Testis (tissue), 5 donors: ENCODE measurements around the gene LARP4. TPM values are rescaled to one million over a fixed set of nuclear protein-coding genes. Genes with fewer than 3 reads are reported as not detected.

Experiments used
- DNase-seq: peaks from one replicate; pipeline ENCODE4 v3.0.0-alpha.2; 2019
- H3K27ac ChIP-seq, 2 donors: fragments of 200-600 bp; sonication (generic); one replicate each; pipeline ENCODE4 v1.5.1; 2019
- H3K27me3 ChIP-seq: fragments of 200-600 bp; sonication (generic); one replicate; pipeline ENCODE4 v1.5.1; 2019
- H3K36me3 ChIP-seq: fragments of 200-600 bp; sonication (generic); one replicate; pipeline ENCODE4 v1.5.1; 2017; ENCODE audit warnings: low read depth; ENCODE audit errors: missing control alignments
- H3K4me1 ChIP-seq: fragments of 200-600 bp; sonication (generic); one replicate; pipeline ENCODE4 v1.5.1; 2019
- H3K4me3 ChIP-seq, 2 donors: fragments of 200-600 bp; sonication (generic); one replicate each; pipeline ENCODE4 v1.5.1; 2017 to 2019
- H3K9me3 ChIP-seq: fragments of 200-600 bp; sonication (generic); one replicate; pipeline ENCODE4 v1.5.1; 2017
- CTCF ChIP-seq, 3 experiments: fragments of 450-650 bp in 2 of 3; fragments of 200-600 bp in 1 of 3; sonication (generic) in 1 of 3; IDR thresholded peaks; one replicate each; pipeline ENCODE4 v1.5.1; 2016 to 2019; ENCODE audit warnings: antibody characterized with exemption in 3 of 3, mild to moderate bottlenecking in 2 of 3, moderate library complexity in 1 of 3
- POLR2A ChIP-seq: fragments of 450-650 bp; IDR thresholded peaks from one replicate; pipeline ENCODE4 v1.6.1; 2017; ENCODE audit warnings: antibody characterized with exemption, mild to moderate bottlenecking, moderate library complexity
- WGBS, 2 donors: methylation state at CpG; one replicate each; pipeline ENCODE4 v1.1.5; 2018; 5-methylcytosine and 5-hydroxymethylcytosine counted together
- intact Hi-C: fragments of 100-400 bp; cut with DNase I; formaldehyde crosslinking; loops from one replicate; pipeline ENCODE4 v1.15.1; 2023; ENCODE audit warnings: low total_unique reads
- long read RNA-seq, 2 donors: transcript quantifications; one replicate each; lab custom pipeline, GENCODE V29; 2026
- polyA plus RNA-seq: library from polyadenylated mRNA; stranded (reverse); fragments of 350-450 nt; fragmentation: Illumina TruSeq; extraction: RNeasy Lipid Tissue Mini Kit (QIAGEN cat#74804); gene quantifications from one replicate; pipeline ENCODE4 v1.2.3, GENCODE V29; 2014; ENCODE audit warnings: low read depth, low replicate concordance; ENCODE audit not compliant: insufficient read depth
- total RNA-seq, 2 donors: library from RNA; depleted of rRNA; stranded (reverse); fragments of >200 nt; gene quantifications; one replicate each; pipeline ENCODE4 v1.2.3, GENCODE V29; 2016

Gene LARP4
- 10 to 100 TPM; 34.1 to 38.3 TPM for total RNA-seq
- 20.9 TPM for polyA plus RNA-seq
- long read RNA-seq, donor 1, full-length matches to known transcripts, result 2 of 11 reads
- long read RNA-seq, donor 1, partial matches to known transcripts, result 9 of 11 reads
- long read RNA-seq, donor 1, other reads (novel, unspliced or antisense), result 0 of 11 reads
- long read RNA-seq, donor 2, partial matches to known transcripts, result 18 of 18 reads
- long read RNA-seq, donor 2, other reads (novel, unspliced or antisense), result 0 of 18 reads

GRCh38 chr12:50400638-50401499 is at the start of gene LARP4:
LARP4 (plus strand) TSS chr12:50400885; CDS start chr12:50401011, 126 bp downstream.
- Histone ChIP-seq H3K27me3 (no peaks in the 10 kb centered on the region), H3K27ac (peak within 1 kb of the TSS; percentile 95 to 97), H3K4me1 (peaks cover 8% of the 10 kb centered on the region), H3K9me3 (no peaks in the 10 kb centered on the region), H3K36me3 (no peaks in the 10 kb centered on the region), H3K4me3 (peak within 1 kb of the TSS; percentile 87 to 89)
- peak; percentile 96 for DNase-seq
- TF ChIP-seq CTCF (IDR thresholded peaks at IDR 0.05) (no peak), POLR2A (peak; percentile 59)
- intact Hi-C loops, result no loop called here
- 0% methylated on average over 42 to 54 of the region's 54 CpGs for WGBS, 2 donors

- 51 to 78% methylated on average over 8 to 11 of the region's 11 CpGs for WGBS, 2 donors
- H3K4me3 ChIP-seq, result no peak overlapping the region
- H3K4me1 ChIP-seq, result peaks cover 4% of the 10 kb centered on the region
- no peak for TF ChIP-seq CTCF (IDR thresholded peaks at IDR 0.05)
- TF ChIP-seq POLR2A, result no peak
- H3K36me3 ChIP-seq, result no peaks in the 10 kb centered on the region
- H3K27ac ChIP-seq, result no peak overlapping the region
- H3K27me3 ChIP-seq, result no peaks in the 10 kb centered on the region
- DNase-seq, result peak; percentile 20
- no peaks in the 10 kb centered on the region for H3K9me3 ChIP-seq
- intact Hi-C loops, result no loop called here
Measured at GRCh38 chr12:50351120-50352043, 49.3 kb upstream of the LARP4 start.

GRCh38 chr12:50353404-50353803 is 47.3 kb upstream of the LARP4 start:
- intact Hi-C loops, result no loop called here
- no peaks in the 10 kb centered on the region for H3K27me3 ChIP-seq
- H3K36me3 ChIP-seq, result no peaks in the 10 kb centered on the region
- no peaks in the 10 kb centered on the region for H3K9me3 ChIP-seq
- H3K4me3 ChIP-seq, result no peak overlapping the region
- H3K4me1 ChIP-seq, result peaks cover 4% of the 10 kb centered on the region
- peak overlapping the region in 1 of 2 donors; percentile 48 for H3K27ac ChIP-seq
- no peak for DNase-seq
- WGBS, 2 donors, result 96 to 97% methylated on average over 3 of the region's 3 CpGs
- no peak for TF ChIP-seq CTCF (IDR thresholded peaks at IDR 0.05)
- no peak for TF ChIP-seq POLR2A

- intact Hi-C loops, result no loop called here
- H3K4me3 ChIP-seq, result no peak overlapping the region
- TF ChIP-seq CTCF (IDR thresholded peaks at IDR 0.05), result no peak
- TF ChIP-seq POLR2A, result no peak
- no peaks in the 10 kb centered on the region for H3K36me3 ChIP-seq
- no peaks in the 10 kb centered on the region for H3K9me3 ChIP-seq
- no peak for DNase-seq
- peak overlapping the region in 1 of 2 donors; percentile 48 for H3K27ac ChIP-seq
- H3K4me1 ChIP-seq, result peaks cover 4% of the 10 kb centered on the region
- 69 to 73% methylated on average over 3 of the region's 3 CpGs for WGBS, 2 donors
- no peaks in the 10 kb centered on the region for H3K27me3 ChIP-seq
Measured at GRCh38 chr12:50353869-50354593, 46.7 kb upstream of the LARP4 start.
